IPS-18c (cell line): ENCODE results near the gene SLC2A1.

ENCODE experiments used
- H3K4me3 ChIP-seq: 2 replicates; pipeline ENCODE4 v1.7.0; 2013; ENCODE audit warnings: low read depth, mild to moderate bottlenecking, low read length, moderate library complexity; ENCODE audit not compliant: insufficient read depth
- H3K9me3 ChIP-seq: one replicate; pipeline ENCODE4 v1.6.1; 2013; ENCODE audit warnings: mild to moderate bottlenecking, low read length, moderate library complexity; ENCODE audit not compliant: control insufficient read depth, insufficient read depth

Gene SLC2A1

GRCh38 chr1:42958488-42959319 lies at the start of gene SLC2A1:
TSS of gene SLC2A1 (minus strand) at chr1:42958868. CDS start at chr1:42958651, 217 bp downstream.
- Histone ChIP-seq H3K4me3 (peak within 1 kb of the TSS; percentile 90), H3K9me3 (no peaks in the 10 kb centered on the region)

GRCh38 chr1:43007377-43008114 lies 48.9 kb upstream of the SLC2A1 start:
- Histone ChIP-seq H3K4me3 (no peak overlapping the region; the same call in 1 of the 2 replicates), H3K9me3 (no peaks in the 10 kb centered on the region)

- no peak overlapping the region for H3K4me3 ChIP-seq
- no peaks in the 10 kb centered on the region for H3K9me3 ChIP-seq
Measured at GRCh38 chr1:43005460-43006361, 47.0 kb upstream of the SLC2A1 start.

GRCh38 chr1:43004587-43005459 lies 46.2 kb upstream of the SLC2A1 start:
- no peak overlapping the region for H3K4me3 ChIP-seq

GRCh38 chr1:43002766-43003165 lies 44.1 kb upstream of the SLC2A1 start:
- Histone ChIP-seq H3K4me3 (no peak overlapping the region), H3K9me3 (no peaks in the 10 kb centered on the region)

More at GRCh38 chr1:43004587-43005459, 46.2 kb upstream of the SLC2A1 start:
- H3K9me3 ChIP-seq = no peaks in the 10 kb centered on the region

- Histone ChIP-seq H3K4me3 (no peak overlapping the region), H3K9me3 (no peaks in the 10 kb centered on the region)
Measured at GRCh38 chr1:43002116-43002515, 43.4 kb upstream of the SLC2A1 start.

DNA sequence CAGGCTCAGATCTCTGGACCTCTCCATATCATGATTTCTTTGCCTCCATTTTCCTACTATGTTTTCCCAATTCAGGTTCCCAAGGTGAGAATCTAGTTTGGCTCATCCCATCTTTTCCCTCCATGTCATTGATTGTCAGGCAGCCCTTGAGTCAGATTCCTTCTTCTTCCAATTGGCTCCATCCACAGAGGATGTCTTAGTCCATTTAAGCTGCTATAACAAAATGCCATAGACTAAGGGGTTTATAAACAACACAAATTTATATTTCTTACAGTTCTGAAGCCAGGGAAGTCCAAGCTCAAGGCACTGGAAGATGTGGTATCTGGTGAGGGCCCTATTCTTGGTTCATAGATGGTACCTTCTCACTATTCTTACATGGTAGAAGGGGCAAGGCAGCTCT lies 42.8 kb upstream of the SLC2A1 start:
- no peaks in the 10 kb centered on the region for H3K9me3 ChIP-seq
- H3K4me3 ChIP-seq = no peak overlapping the region

DNA sequence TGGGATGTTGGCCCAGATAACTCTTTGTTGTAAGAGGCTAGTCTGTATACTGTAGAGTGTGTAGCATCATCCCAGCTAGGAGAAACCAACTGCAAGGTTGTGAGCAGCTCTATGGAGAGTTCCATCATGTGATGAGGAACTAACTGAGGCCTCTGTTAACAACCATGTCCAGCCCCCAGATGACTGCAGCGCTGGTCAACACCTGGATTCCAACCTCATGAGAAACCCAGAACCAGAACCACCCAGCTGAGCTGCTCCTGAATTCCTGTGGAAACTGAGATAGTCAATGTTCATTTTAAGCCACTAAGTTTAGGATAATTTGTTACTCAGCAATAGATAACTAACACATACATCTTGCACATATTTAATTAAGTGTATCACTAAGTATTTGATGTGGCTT lies 41.6 kb upstream of the SLC2A1 start:
- H3K9me3 ChIP-seq = no peaks in the 10 kb centered on the region

GRCh38 chr1:42999308-42999707 lies 40.6 kb upstream of the SLC2A1 start:
- Histone ChIP-seq H3K4me3 (no peak overlapping the region), H3K9me3 (no peaks in the 10 kb centered on the region)

More for the DNA sequence above, 41.6 kb upstream of the SLC2A1 start:
- H3K4me3 ChIP-seq = no peak overlapping the region

DNA sequence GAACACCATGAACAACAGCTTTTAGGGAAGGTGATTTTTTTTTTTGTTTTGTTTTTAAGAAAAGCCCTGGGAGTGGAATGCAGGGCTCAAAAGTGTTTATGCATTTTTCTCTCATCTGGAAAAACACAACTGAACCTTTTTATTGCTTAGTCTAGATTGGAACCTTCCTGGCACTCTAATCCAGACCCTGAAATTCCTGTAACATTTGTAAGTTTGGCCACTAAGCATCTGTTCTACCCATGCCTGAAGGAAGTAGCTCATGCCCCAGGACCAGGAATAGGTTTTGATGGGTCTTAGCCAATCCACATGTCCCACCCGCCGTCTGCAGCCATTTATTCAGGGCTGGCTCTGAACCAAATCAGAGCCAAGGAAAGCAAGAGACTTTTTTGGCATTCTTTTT lies 39.7 kb upstream of the SLC2A1 start:
- Histone ChIP-seq H3K9me3 (no peaks in the 10 kb centered on the region), H3K4me3 (no peak overlapping the region)

GRCh38 chr1:42996384-42996970 lies 37.8 kb upstream of the SLC2A1 start:
- Histone ChIP-seq H3K9me3 (no peaks in the 10 kb centered on the region), H3K4me3 (no peak overlapping the region)

GRCh38 chr1:42993502-42994136 lies 35.0 kb upstream of the SLC2A1 start:
- Histone ChIP-seq H3K4me3 (no peak overlapping the region), H3K9me3 (no peaks in the 10 kb centered on the region)

- Histone ChIP-seq H3K9me3 (no peaks in the 10 kb centered on the region), H3K4me3 (no peak overlapping the region)
Measured at GRCh38 chr1:42992054-42992571, 33.4 kb upstream of the SLC2A1 start.

- no peak overlapping the region for H3K4me3 ChIP-seq
- H3K9me3 ChIP-seq = no peaks in the 10 kb centered on the region
Measured at GRCh38 chr1:42990757-42991346, 32.2 kb upstream of the SLC2A1 start.

- no peaks in the 10 kb centered on the region for H3K9me3 ChIP-seq
- H3K4me3 ChIP-seq = no peak overlapping the region
Measured at GRCh38 chr1:42983693-42984092, 25.0 kb upstream of the SLC2A1 start.
